ENCODE measurements around the gene PI4KB. TPM values are rescaled to one million over a fixed set of nuclear protein-coding genes. Genes with fewer than 3 reads are reported as not detected.

Gene PI4KB
- total RNA-seq, 1 donor from 2014 or later, result 33.3 TPM

GRCh38 chr1:151346082-151346768, 19.0 kb upstream of the PI4KB start:
- no peak for DNase-seq (ENCODE audit: low read depth in 2 of 2)

- DNase-seq (ENCODE audit: low read depth in 2 of 2), result no peak
These were observed 17.1 kb upstream of the PI4KB start for GRCh38 chr1:151344291-151344690.

- no peak for DNase-seq (ENCODE audit: low read depth in 2 of 2)
These were observed 16.4 kb upstream of the PI4KB start for GRCh38 chr1:151343587-151343986.

GRCh38 chr1:151342569-151342968, 15.4 kb upstream of the PI4KB start:
- DNase-seq (ENCODE audit: low read depth in 2 of 2), result no peak

GRCh38 chr1:151342021-151342420, 14.8 kb upstream of the PI4KB start:
- no peak for DNase-seq (ENCODE audit: low read depth in 2 of 2)

GRCh38 chr1:151340870-151341754, 13.9 kb upstream of the PI4KB start:
- peak; percentile 87 to 91 for DNase-seq (ENCODE audit: low read depth in 2 of 2)

GRCh38 chr1:151336556-151336955, 9.3 kb upstream of the PI4KB start:
- no peak for DNase-seq (ENCODE audit: low read depth in 2 of 2)

- no peak for DNase-seq (ENCODE audit: low read depth in 2 of 2)
These were observed 7.6 kb upstream of the PI4KB start for GRCh38 chr1:151334822-151335221.

- DNase-seq (ENCODE audit: low read depth in 2 of 2), result peak in 1 of 2 donors; percentile 30
These were observed 873 bp upstream of the PI4KB start for GRCh38 chr1:151327903-151328674.

- peak; percentile 37 to 58 for DNase-seq (ENCODE audit: low read depth in 2 of 2)
These were observed 495 bp downstream of the PI4KB start for GRCh38 chr1:151326619-151327222.

- no peak for DNase-seq (ENCODE audit: low read depth in 2 of 2)
These were observed 1.4 kb downstream of the PI4KB start for GRCh38 chr1:151325646-151326429.

- peak in 1 of 2 donors; percentile 49 for DNase-seq (ENCODE audit: low read depth in 2 of 2)
These were observed 2.0 kb downstream of the PI4KB start for GRCh38 chr1:151325231-151325630.

GRCh38 chr1:151324390-151324930, 2.8 kb downstream of the PI4KB start:
- DNase-seq (ENCODE audit: low read depth in 2 of 2), result no peak

- DNase-seq (ENCODE audit: low read depth in 2 of 2), result peak; percentile 28 to 57
These were observed 8.2 kb downstream of the PI4KB start for GRCh38 chr1:151318975-151319374.

- no peak for DNase-seq (ENCODE audit: low read depth in 2 of 2)
These were observed 11.5 kb downstream of the PI4KB start for GRCh38 chr1:151315565-151316235.

- peak; percentile 81 to 92 for DNase-seq (ENCODE audit: low read depth in 2 of 2)
These were observed 12.9 kb downstream of the PI4KB start for GRCh38 chr1:151314137-151314875.

GRCh38 chr1:151313501-151313900, 13.7 kb downstream of the PI4KB start:
- DNase-seq (ENCODE audit: low read depth in 2 of 2), result no peak

- no peak for DNase-seq (ENCODE audit: low read depth in 2 of 2)
These were observed 14.4 kb downstream of the PI4KB start for GRCh38 chr1:151312826-151313225.

- peak in 1 of 2 donors; percentile 50 for DNase-seq (ENCODE audit: low read depth in 2 of 2)
These were observed 14.8 kb downstream of the PI4KB start for GRCh38 chr1:151312411-151312810.

Measured in lung microvascular endothelial cell (primary cell).